Measurements from ENCODE around the gene SSMEM1.
"Not testable (repeated sequence)": the region's sequence is repeated elsewhere in the genome, so short reads cannot be mapped to it uniquely, and the experiment has no call there.

The SSMEM1 gene

GRCh38 chr7:130242198-130243014 lies 34.7 kb downstream of the SSMEM1 start:
- no peaks in the 10 kb centered on the region for H3K36me3 ChIP-seq (ENCODE audit: control insufficient read depth, insufficient read depth, low read length)
- no peak overlapping the region for H3K4me3 ChIP-seq (ENCODE audit: low read length)
- H3K9me3 ChIP-seq (ENCODE audit: control insufficient read depth, insufficient read depth, low read length): no peaks in the 10 kb centered on the region
- DNase-seq (ENCODE audit: low read depth, low spot score): peak; percentile 39
- WGBS (ENCODE audit: insufficient coverage, insufficient read length): no CpG with 5 or more reads among the region's 5 CpGs
- no peaks in the 10 kb centered on the region for H3K4me1 ChIP-seq (ENCODE audit: control insufficient read depth, insufficient read depth, low read length)
- H3K27me3 ChIP-seq (ENCODE audit: control insufficient read depth, insufficient read depth, low read length): no peaks in the 10 kb centered on the region
- H3K27ac ChIP-seq (ENCODE audit: low read length): no peak overlapping the region

GRCh38 chr7:130243486-130243885 lies 35.8 kb downstream of the SSMEM1 start:
- H3K9me3 ChIP-seq (ENCODE audit: control insufficient read depth, insufficient read depth, low read length); DNase-seq (ENCODE audit: low read depth, low spot score); H3K27me3 ChIP-seq (ENCODE audit: control insufficient read depth, insufficient read depth, low read length); H3K36me3 ChIP-seq (ENCODE audit: control insufficient read depth, insufficient read depth, low read length); H3K27ac ChIP-seq (ENCODE audit: low read length); H3K4me3 ChIP-seq (ENCODE audit: low read length); H3K4me1 ChIP-seq (ENCODE audit: control insufficient read depth, insufficient read depth, low read length): not testable (repeated sequence)
- no CpG with 5 or more reads among the region's 1 CpG for WGBS (ENCODE audit: insufficient coverage, insufficient read length)

GRCh38 chr7:130246491-130246890 lies 38.8 kb downstream of the SSMEM1 start:
- not testable (repeated sequence) for DNase-seq (ENCODE audit: low read depth, low spot score); H3K27me3 ChIP-seq (ENCODE audit: control insufficient read depth, insufficient read depth, low read length); H3K36me3 ChIP-seq (ENCODE audit: control insufficient read depth, insufficient read depth, low read length); H3K4me3 ChIP-seq (ENCODE audit: low read length); H3K9me3 ChIP-seq (ENCODE audit: control insufficient read depth, insufficient read depth, low read length); H3K27ac ChIP-seq (ENCODE audit: low read length); H3K4me1 ChIP-seq (ENCODE audit: control insufficient read depth, insufficient read depth, low read length)
- WGBS (ENCODE audit: insufficient coverage, insufficient read length): no CpG with 5 or more reads among the region's 1 CpG

- not testable (repeated sequence) for H3K9me3 ChIP-seq (ENCODE audit: control insufficient read depth, insufficient read depth, low read length); DNase-seq (ENCODE audit: low read depth, low spot score); H3K4me3 ChIP-seq (ENCODE audit: low read length); H3K4me1 ChIP-seq (ENCODE audit: control insufficient read depth, insufficient read depth, low read length); H3K27me3 ChIP-seq (ENCODE audit: control insufficient read depth, insufficient read depth, low read length); H3K27ac ChIP-seq (ENCODE audit: low read length); H3K36me3 ChIP-seq (ENCODE audit: control insufficient read depth, insufficient read depth, low read length)
- WGBS (ENCODE audit: insufficient coverage, insufficient read length): no CpG with 5 or more reads among the region's 5 CpGs
These were observed 41.2 kb downstream of the SSMEM1 start for GRCh38 chr7:130248842-130249241.

- no CpG with 5 or more reads among the region's 3 CpGs for WGBS (ENCODE audit: insufficient coverage, insufficient read length)
- not testable (repeated sequence) for H3K4me1 ChIP-seq (ENCODE audit: control insufficient read depth, insufficient read depth, low read length); H3K27me3 ChIP-seq (ENCODE audit: control insufficient read depth, insufficient read depth, low read length); DNase-seq (ENCODE audit: low read depth, low spot score); H3K4me3 ChIP-seq (ENCODE audit: low read length); H3K36me3 ChIP-seq (ENCODE audit: control insufficient read depth, insufficient read depth, low read length); H3K27ac ChIP-seq (ENCODE audit: low read length); H3K9me3 ChIP-seq (ENCODE audit: control insufficient read depth, insufficient read depth, low read length)
These were observed 42.0 kb downstream of the SSMEM1 start for GRCh38 chr7:130249626-130250025.

GRCh38 chr7:130254555-130254954 lies 46.9 kb downstream of the SSMEM1 start:
- H3K27ac ChIP-seq (ENCODE audit: low read length): no peak overlapping the region
- H3K36me3 ChIP-seq (ENCODE audit: control insufficient read depth, insufficient read depth, low read length): no peaks in the 10 kb centered on the region
- no peaks in the 10 kb centered on the region for H3K27me3 ChIP-seq (ENCODE audit: control insufficient read depth, insufficient read depth, low read length)
- DNase-seq (ENCODE audit: low read depth, low spot score): no peak
- WGBS (ENCODE audit: insufficient coverage, insufficient read length): no CpG with 5 or more reads among the region's 6 CpGs
- H3K4me1 ChIP-seq (ENCODE audit: control insufficient read depth, insufficient read depth, low read length): peaks cover 2% of the 10 kb centered on the region; the same call in 1 of the 2 replicates
- H3K9me3 ChIP-seq (ENCODE audit: control insufficient read depth, insufficient read depth, low read length): peaks cover 2% of the 10 kb centered on the region; the same call in 1 of the 2 replicates
- H3K4me3 ChIP-seq (ENCODE audit: low read length): no peak overlapping the region

GRCh38 chr7:130256704-130257103 lies 49.0 kb downstream of the SSMEM1 start:
- Histone ChIP-seq H3K4me1 (ENCODE audit: control insufficient read depth, insufficient read depth, low read length) (peaks cover 2% of the 10 kb centered on the region; the same call in 1 of the 2 replicates), H3K27ac (ENCODE audit: low read length) (no peak overlapping the region)
- WGBS (ENCODE audit: insufficient coverage, insufficient read length): no CpG with 5 or more reads among the region's 2 CpGs

GRCh38 chr7:130258494-130259078 lies 50.9 kb downstream of the SSMEM1 start:
- no peak overlapping the region for H3K27ac ChIP-seq (ENCODE audit: low read length)
- H3K36me3 ChIP-seq (ENCODE audit: control insufficient read depth, insufficient read depth, low read length): no peaks in the 10 kb centered on the region
- peaks cover 2% of the 10 kb centered on the region; the same call in 1 of the 2 replicates for H3K9me3 ChIP-seq (ENCODE audit: control insufficient read depth, insufficient read depth, low read length)
- no peaks in the 10 kb centered on the region for H3K27me3 ChIP-seq (ENCODE audit: control insufficient read depth, insufficient read depth, low read length)
- no peak overlapping the region for H3K4me3 ChIP-seq (ENCODE audit: low read length)
- WGBS (ENCODE audit: insufficient coverage, insufficient read length): no CpG with 5 or more reads among the region's 1 CpG
- peaks cover 2% of the 10 kb centered on the region; the same call in 1 of the 2 replicates for H3K4me1 ChIP-seq (ENCODE audit: control insufficient read depth, insufficient read depth, low read length)
- DNase-seq (ENCODE audit: low read depth, low spot score): no peak

More at GRCh38 chr7:130256704-130257103, 49.0 kb downstream of the SSMEM1 start:
- H3K36me3 ChIP-seq (ENCODE audit: control insufficient read depth, insufficient read depth, low read length): no peaks in the 10 kb centered on the region
- no peak for DNase-seq (ENCODE audit: low read depth, low spot score)
- peaks cover 2% of the 10 kb centered on the region; the same call in 1 of the 2 replicates for H3K9me3 ChIP-seq (ENCODE audit: control insufficient read depth, insufficient read depth, low read length)
- H3K27me3 ChIP-seq (ENCODE audit: control insufficient read depth, insufficient read depth, low read length): no peaks in the 10 kb centered on the region
- H3K4me3 ChIP-seq (ENCODE audit: low read length): no peak overlapping the region

GRCh38 chr7:130262448-130262847 lies 54.8 kb downstream of the SSMEM1 start:
- Histone ChIP-seq H3K9me3 (ENCODE audit: control insufficient read depth, insufficient read depth, low read length) (peaks cover 2% of the 10 kb centered on the region; the same call in 1 of the 2 replicates), H3K36me3 (ENCODE audit: control insufficient read depth, insufficient read depth, low read length) (no peaks in the 10 kb centered on the region), H3K27ac (ENCODE audit: low read length) (no peak overlapping the region), H3K4me1 (ENCODE audit: control insufficient read depth, insufficient read depth, low read length) (no peaks in the 10 kb centered on the region; the same call in 1 of the 2 replicates), H3K27me3 (ENCODE audit: control insufficient read depth, insufficient read depth, low read length) (no peaks in the 10 kb centered on the region), H3K4me3 (ENCODE audit: low read length) (no peak overlapping the region)
- DNase-seq (ENCODE audit: low read depth, low spot score): no peak
- WGBS (ENCODE audit: insufficient coverage, insufficient read length): no CpG with 5 or more reads among the region's 2 CpGs

GRCh38 chr7:130263130-130263529 lies 55.5 kb downstream of the SSMEM1 start:
- no peak overlapping the region for H3K4me3 ChIP-seq (ENCODE audit: low read length)
- H3K27ac ChIP-seq (ENCODE audit: low read length): no peak overlapping the region
- H3K9me3 ChIP-seq (ENCODE audit: control insufficient read depth, insufficient read depth, low read length): no peaks in the 10 kb centered on the region
- H3K27me3 ChIP-seq (ENCODE audit: control insufficient read depth, insufficient read depth, low read length): no peaks in the 10 kb centered on the region
- no peaks in the 10 kb centered on the region for H3K36me3 ChIP-seq (ENCODE audit: control insufficient read depth, insufficient read depth, low read length)
- no CpG with 5 or more reads among the region's 2 CpGs for WGBS (ENCODE audit: insufficient coverage, insufficient read length)
- no peaks in the 10 kb centered on the region; the same call in 1 of the 2 replicates for H3K4me1 ChIP-seq (ENCODE audit: control insufficient read depth, insufficient read depth, low read length)
- DNase-seq (ENCODE audit: low read depth, low spot score): no peak
